Measurements from ENCODE around the gene TMEFF2.

The TMEFF2 gene

GRCh38 chr2:192215096-192215877, 20.6 kb upstream of the TMEFF2 start:
- no peak for FAIRE-seq
- TF ChIP-seq SPI1 (IDR thresholded peaks at IDR 0.05; ENCODE audit: low read depth, low read length) (no peak), PAX5 (IDR thresholded peaks at IDR 0.05; ENCODE audit: insufficient read depth, low read length, severe bottlenecking) (no peak), POLR2AphosphoS5 (IDR thresholded peaks at IDR 0.05; ENCODE audit: low read depth, low read length) (no peak), POU2F2 (IDR thresholded peaks at IDR 0.05; ENCODE audit: low read depth, low read length) (no peak), POLR2A (IDR thresholded peaks at IDR 0.05; ENCODE audit: low read depth, low read length) (no peak), TAF1 (IDR thresholded peaks at IDR 0.05; ENCODE audit: low read depth, low read length) (no peak)
- no peak for DNase-seq (ENCODE audit: insufficient read length, low spot score)

- DNase-seq (ENCODE audit: insufficient read length, low spot score) (no peak), FAIRE-seq (no peak)
- TF ChIP-seq POU2F2 (IDR thresholded peaks at IDR 0.05; ENCODE audit: low read depth, low read length) (no peak), TAF1 (IDR thresholded peaks at IDR 0.05; ENCODE audit: low read depth, low read length) (no peak), PAX5 (IDR thresholded peaks at IDR 0.05; ENCODE audit: insufficient read depth, low read length, severe bottlenecking) (no peak)
These were observed 14.1 kb upstream of the TMEFF2 start for GRCh38 chr2:192208848-192209247.

GRCh38 chr2:192206399-192206798, 11.7 kb upstream of the TMEFF2 start:
- no peak for FAIRE-seq
- TF ChIP-seq POLR2A (IDR thresholded peaks at IDR 0.05; ENCODE audit: low read depth, low read length) (no peak), PAX5 (IDR thresholded peaks at IDR 0.05; ENCODE audit: insufficient read depth, low read length, severe bottlenecking) (no peak), POLR2AphosphoS5 (IDR thresholded peaks at IDR 0.05; ENCODE audit: low read depth, low read length) (no peak), SPI1 (IDR thresholded peaks at IDR 0.05; ENCODE audit: low read depth, low read length) (no peak), POU2F2 (IDR thresholded peaks at IDR 0.05; ENCODE audit: low read depth, low read length) (no peak), TAF1 (IDR thresholded peaks at IDR 0.05; ENCODE audit: low read depth, low read length) (no peak)
- no peak for DNase-seq (ENCODE audit: insufficient read length, low spot score)

GRCh38 chr2:192203876-192204275, 9.1 kb upstream of the TMEFF2 start:
- DNase-seq (ENCODE audit: insufficient read length, low spot score) (no peak), FAIRE-seq (no peak)
- TF ChIP-seq POU2F2 (IDR thresholded peaks at IDR 0.05; ENCODE audit: low read depth, low read length) = no peak
- no peak for TF ChIP-seq TAF1 (IDR thresholded peaks at IDR 0.05; ENCODE audit: low read depth, low read length)
- no peak for TF ChIP-seq POLR2AphosphoS5 (IDR thresholded peaks at IDR 0.05; ENCODE audit: low read depth, low read length)
- TF ChIP-seq PAX5 (IDR thresholded peaks at IDR 0.05; ENCODE audit: insufficient read depth, low read length, severe bottlenecking) = no peak
- TF ChIP-seq POLR2A (IDR thresholded peaks at IDR 0.05; ENCODE audit: low read depth, low read length) = no peak
- TF ChIP-seq SPI1 (IDR thresholded peaks at IDR 0.05; ENCODE audit: low read depth, low read length) = no peak

- no peak for FAIRE-seq
- DNase-seq (ENCODE audit: insufficient read length, low spot score) = no peak
- TF ChIP-seq POLR2AphosphoS5 (IDR thresholded peaks at IDR 0.05; ENCODE audit: low read depth, low read length) (no peak), POLR2A (IDR thresholded peaks at IDR 0.05; ENCODE audit: low read depth, low read length) (no peak), PAX5 (IDR thresholded peaks at IDR 0.05; ENCODE audit: insufficient read depth, low read length, severe bottlenecking) (no peak), SPI1 (IDR thresholded peaks at IDR 0.05; ENCODE audit: low read depth, low read length) (no peak), TAF1 (IDR thresholded peaks at IDR 0.05; ENCODE audit: low read depth, low read length) (no peak), POU2F2 (IDR thresholded peaks at IDR 0.05; ENCODE audit: low read depth, low read length) (no peak)
These were observed 7.6 kb upstream of the TMEFF2 start for GRCh38 chr2:192202373-192202772.

- FAIRE-seq = no peak
These were observed 6.4 kb upstream of the TMEFF2 start for GRCh38 chr2:192201116-192201515.

GRCh38 chr2:192197357-192197756, 2.6 kb upstream of the TMEFF2 start:
- TF ChIP-seq POLR2A (IDR thresholded peaks at IDR 0.05; ENCODE audit: low read depth, low read length) (no peak), PAX5 (IDR thresholded peaks at IDR 0.05; ENCODE audit: insufficient read depth, low read length, severe bottlenecking) (no peak), POLR2AphosphoS5 (IDR thresholded peaks at IDR 0.05; ENCODE audit: low read depth, low read length) (no peak), SPI1 (IDR thresholded peaks at IDR 0.05; ENCODE audit: low read depth, low read length) (no peak), POU2F2 (IDR thresholded peaks at IDR 0.05; ENCODE audit: low read depth, low read length) (no peak), TAF1 (IDR thresholded peaks at IDR 0.05; ENCODE audit: low read depth, low read length) (no peak)
- FAIRE-seq = no peak
- no peak for DNase-seq (ENCODE audit: insufficient read length, low spot score)

More at GRCh38 chr2:192201116-192201515, 6.4 kb upstream of the TMEFF2 start:
- no peak for TF ChIP-seq PAX5 (IDR thresholded peaks at IDR 0.05; ENCODE audit: insufficient read depth, low read length, severe bottlenecking)
- no peak for TF ChIP-seq TAF1 (IDR thresholded peaks at IDR 0.05; ENCODE audit: low read depth, low read length)
- TF ChIP-seq POLR2A (IDR thresholded peaks at IDR 0.05; ENCODE audit: low read depth, low read length) = no peak
- TF ChIP-seq POLR2AphosphoS5 (IDR thresholded peaks at IDR 0.05; ENCODE audit: low read depth, low read length) = no peak
- TF ChIP-seq SPI1 (IDR thresholded peaks at IDR 0.05; ENCODE audit: low read depth, low read length) = no peak
- TF ChIP-seq POU2F2 (IDR thresholded peaks at IDR 0.05; ENCODE audit: low read depth, low read length) = no peak
- DNase-seq (ENCODE audit: insufficient read length, low spot score) = no peak

GRCh38 chr2:192196421-192197194, 1.9 kb upstream of the TMEFF2 start:
- DNase-seq (ENCODE audit: insufficient read length, low spot score) (no peak), FAIRE-seq (no peak)
- no peak for TF ChIP-seq POLR2AphosphoS5 (IDR thresholded peaks at IDR 0.05; ENCODE audit: low read depth, low read length)
- no peak for TF ChIP-seq POLR2A (IDR thresholded peaks at IDR 0.05; ENCODE audit: low read depth, low read length)
- no peak for TF ChIP-seq TAF1 (IDR thresholded peaks at IDR 0.05; ENCODE audit: low read depth, low read length)
- TF ChIP-seq PAX5 (IDR thresholded peaks at IDR 0.05; ENCODE audit: insufficient read depth, low read length, severe bottlenecking) = no peak

- TF ChIP-seq SPI1 (IDR thresholded peaks at IDR 0.05; ENCODE audit: low read depth, low read length) (no peak), POLR2A (IDR thresholded peaks at IDR 0.05; ENCODE audit: low read depth, low read length) (no peak), TAF1 (IDR thresholded peaks at IDR 0.05; ENCODE audit: low read depth, low read length) (no peak), POLR2AphosphoS5 (IDR thresholded peaks at IDR 0.05; ENCODE audit: low read depth, low read length) (no peak), PAX5 (IDR thresholded peaks at IDR 0.05; ENCODE audit: insufficient read depth, low read length, severe bottlenecking) (no peak), POU2F2 (IDR thresholded peaks at IDR 0.05; ENCODE audit: low read depth, low read length) (no peak)
- DNase-seq (ENCODE audit: insufficient read length, low spot score) (no peak), FAIRE-seq (no peak)
These were observed 1.1 kb upstream of the TMEFF2 start for GRCh38 chr2:192195548-192196418.

All from GM12891 (cell line).